ENCODE results near the gene PRPF6. TPM values are rescaled to one million over a fixed set of nuclear protein-coding genes. Genes with fewer than 3 reads are reported as not detected.

Gene PRPF6
- total and polyA plus RNA-seq, 2 of the 13 experiments (the other 11 are each of a cell fraction or from before 2014, with no cell fraction given), result 63.7 to 101 TPM

DNA sequence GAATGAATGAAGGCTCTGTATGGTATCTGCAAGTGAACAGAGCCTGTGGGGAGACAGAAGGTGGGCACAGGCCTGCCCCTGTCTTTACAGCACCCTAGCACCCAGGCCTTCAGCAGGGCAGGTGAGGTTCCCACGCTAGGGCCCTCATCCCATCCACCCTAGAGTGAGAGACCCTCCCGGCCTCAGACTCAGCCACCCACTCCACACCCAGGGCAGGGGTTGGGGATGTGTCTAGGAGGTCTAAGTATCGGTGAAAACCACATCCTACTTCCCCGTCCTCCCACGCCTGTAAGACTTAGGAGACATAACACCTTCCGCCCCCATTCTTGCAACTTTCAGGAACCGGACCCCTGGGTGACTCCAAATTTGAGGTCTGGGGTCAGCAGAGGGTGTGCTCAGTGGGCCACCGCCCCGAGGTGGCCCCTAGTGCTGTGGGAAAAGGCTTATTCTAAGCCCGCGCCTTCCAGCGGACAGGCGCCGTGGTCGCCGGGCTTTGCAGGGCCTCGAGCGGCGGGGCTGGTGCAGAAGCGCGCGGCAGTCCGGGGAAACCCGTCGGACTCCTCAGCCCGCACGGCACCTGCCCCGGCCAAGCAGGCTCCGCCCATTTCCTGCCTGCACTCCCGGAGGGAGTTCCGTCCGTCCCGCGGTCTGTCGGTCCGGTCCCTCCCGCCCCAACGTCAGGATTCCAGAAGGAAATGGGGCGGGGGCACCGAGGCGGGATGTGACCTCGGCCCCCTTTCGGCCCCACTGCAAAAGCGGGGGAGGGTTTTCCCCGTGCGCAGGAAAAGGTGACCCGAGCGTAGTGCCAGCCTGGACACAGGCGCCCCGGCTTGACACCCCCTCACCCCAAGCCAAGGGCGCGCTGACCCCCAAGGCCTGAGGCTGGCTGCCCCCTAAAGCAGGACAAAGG is 2.4 kb upstream of the PRPF6 start (continued):
- 0 out of 2 replicates have a peak, but pooled peaks have one; percentile 66 for TF ChIP-seq ZNF766 (CRISPR knock-in tag; IDR thresholded peaks at IDR 0.05; ENCODE audit: borderline replicate concordance)
- TF ChIP-seq MIER2 (CRISPR knock-in tag; IDR thresholded peaks at IDR 0.05), result 0 out of 2 replicates have a peak, but pooled peaks have one; percentile 60
- no peak for TF ChIP-seq ZNF460 (CRISPR knock-in tag; IDR thresholded peaks at IDR 0.05; ENCODE audit: borderline replicate concordance)
- TF ChIP-seq TBP (CRISPR knock-in tag; IDR thresholded peaks at IDR 0.05), result 0 out of 2 replicates have a peak, but pooled peaks have one; percentile 89
- no peak for TF ChIP-seq ZNF562 (CRISPR knock-in tag; IDR thresholded peaks at IDR 0.05; ENCODE audit: borderline replicate concordance)
- TF ChIP-seq ELF3 (CRISPR knock-in tag; IDR thresholded peaks at IDR 0.05), result peak; percentile 94
- TF ChIP-seq ZMAT3 (CRISPR knock-in tag; conservative IDR thresholded peaks at IDR 0.05), result peak; percentile 98
- TF ChIP-seq, protein P1, sequence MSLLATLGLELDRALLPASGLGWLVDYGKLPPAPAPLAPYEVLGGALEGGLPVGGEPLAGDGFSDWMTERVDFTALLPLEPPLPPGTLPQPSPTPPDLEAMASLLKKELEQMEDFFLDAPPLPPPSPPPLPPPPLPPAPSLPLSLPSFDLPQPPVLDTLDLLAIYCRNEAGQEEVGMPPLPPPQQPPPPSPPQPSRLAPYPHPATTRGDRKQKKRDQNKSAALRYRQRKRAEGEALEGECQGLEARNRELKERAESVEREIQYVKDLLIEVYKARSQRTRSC (CRISPR knock-in tag; IDR thresholded peaks at IDR 0.05; ENCODE audit: low read depth), result no peak
- TF ChIP-seq ZNF34 (CRISPR knock-in tag; IDR thresholded peaks at IDR 0.05; ENCODE audit: borderline replicate concordance), result no peak
- peak; percentile 68; the same call in 1 of the 2 replicates for TF ChIP-seq GPN1 (CRISPR knock-in tag; IDR thresholded peaks at IDR 0.05; ENCODE audit: borderline replicate concordance)
- TF ChIP-seq ZNF564 (CRISPR knock-in tag; IDR thresholded peaks at IDR 0.05), result peak; percentile 28; the same call in 1 of the 2 replicates
- no peak for TF ChIP-seq STAT5B (CRISPR knock-in tag; IDR thresholded peaks at IDR 0.05)
- TF ChIP-seq ZNF225 (CRISPR knock-in tag; IDR thresholded peaks at IDR 0.05), result peak; percentile 78; the same call in 1 of the 2 replicates
- TF ChIP-seq ZNF761 (CRISPR knock-in tag; conservative IDR thresholded peaks at IDR 0.05), result no peak; the same call in 1 of the 2 replicates
- peak; percentile 95 for TF ChIP-seq ZFP41 (CRISPR knock-in tag; IDR thresholded peaks at IDR 0.05; ENCODE audit: borderline replicate concordance)
- no peak for TF ChIP-seq GTF2F1 (IDR thresholded peaks at IDR 0.05; ENCODE audit: low read length)
- TF ChIP-seq SP5 (CRISPR knock-in tag; IDR thresholded peaks at IDR 0.05; ENCODE audit: borderline replicate concordance, low read depth), result peak; percentile 97
- peak; percentile 81 for TF ChIP-seq ZNF263 (CRISPR knock-in tag; IDR thresholded peaks at IDR 0.05)
- TF ChIP-seq ZSCAN9 (CRISPR knock-in tag; IDR thresholded peaks at IDR 0.05; ENCODE audit: borderline replicate concordance), result peak; percentile 85
- no peak for TF ChIP-seq SP1 (IDR thresholded peaks at IDR 0.05)
- TF ChIP-seq SP1 (CRISPR knock-in tag; IDR thresholded peaks at IDR 0.05), result peak; percentile 83
- TF ChIP-seq KDM2A (CRISPR knock-in tag; IDR thresholded peaks at IDR 0.05; ENCODE audit: borderline replicate concordance, low read depth), result peak; percentile 97
- peak; percentile 94 for TF ChIP-seq KDM5B (CRISPR knock-in tag; IDR thresholded peaks at IDR 0.05; ENCODE audit: borderline replicate concordance)
- peak; percentile 83 for TF ChIP-seq POLR2G (IDR thresholded peaks at IDR 0.05; ENCODE audit: low read depth, low read length)
- peak; percentile 78 for TF ChIP-seq PITX1 (CRISPR knock-in tag; IDR thresholded peaks at IDR 0.05)
- TF ChIP-seq RXRB (CRISPR knock-in tag; IDR thresholded peaks at IDR 0.05; ENCODE audit: borderline replicate concordance), result peak; percentile 83
- peak; percentile 82 for TF ChIP-seq ZNF350 (CRISPR knock-in tag; IDR thresholded peaks at IDR 0.05; ENCODE audit: borderline replicate concordance, low read depth)
- peak; percentile 74; the same call in 1 of the 2 replicates for TF ChIP-seq ZNF782 (CRISPR knock-in tag; IDR thresholded peaks at IDR 0.05; ENCODE audit: borderline replicate concordance)

Measured in HepG2 (cell line).